ENCODE measurements around the gene LIM2.

The LIM2 gene

DNA sequence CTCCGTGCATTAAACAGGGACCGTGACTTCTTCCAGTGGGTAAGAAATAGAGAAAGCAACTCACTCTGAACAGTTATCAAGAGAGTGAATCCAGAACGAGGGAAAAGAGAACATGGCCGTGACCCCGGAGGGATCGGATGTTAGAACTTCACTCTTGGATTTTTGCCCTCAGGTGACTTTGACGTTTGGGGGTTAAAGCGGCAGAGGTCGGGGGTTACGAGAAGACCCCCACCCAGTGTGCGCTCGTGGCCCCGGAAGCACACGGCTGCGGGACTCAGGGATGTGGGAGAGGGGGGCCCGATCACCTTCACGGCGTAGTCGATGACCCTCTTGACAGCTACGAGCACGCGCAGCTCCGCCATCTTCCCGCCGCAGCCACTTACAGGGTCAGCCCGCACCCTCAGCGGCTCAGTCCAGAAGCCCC is 21.8 kb downstream of the LIM2 start, which contains the start of gene ETFB:
TSS of gene ETFB (minus strand) at position 424 of the 424 bp plus-strand sequence. CDS start at position 362, 62 bp downstream.
- H3K4me1 ChIP-seq (ENCODE audit: control insufficient read depth, insufficient read depth, low read length): peaks cover 10% of the 10 kb centered on the region
- POLR2A ChIA-PET: interaction anchor here (0.5 to 1.6 kb wide), 6 partner anchors 12 to 205 kb away, joined by 3 to 10 read pairs (median 5); partner anchors contain the start of genes VSIG10L and ZNF175
- no peaks in the 10 kb centered on the region; a peak in 1 of 3 replicates for H3K36me3 ChIP-seq (ENCODE audit: control insufficient read depth in 2 of 2, insufficient read depth in 1 of 2, low read length in 2 of 2)
- no peaks in the 10 kb centered on the region for H3K9me3 ChIP-seq (ENCODE audit: control insufficient read depth, insufficient read depth, low read depth, low read length)
- CTCF ChIA-PET: interaction anchor here (0.6 to 1.3 kb wide), 5 partner anchors 16 to 42 kb away, joined by 3 to 6 read pairs (median 5); no protein-coding TSS in a partner anchor
- peak within 1 kb of the TSS; percentile 85 for H3K27ac ChIP-seq (ENCODE audit: extremely low read depth, low read depth, low read length)
- H3K4me3 ChIP-seq (ENCODE audit: low read depth, low read length): peak within 1 kb of the TSS; percentile 77
- TF ChIP-seq, protein P1, sequence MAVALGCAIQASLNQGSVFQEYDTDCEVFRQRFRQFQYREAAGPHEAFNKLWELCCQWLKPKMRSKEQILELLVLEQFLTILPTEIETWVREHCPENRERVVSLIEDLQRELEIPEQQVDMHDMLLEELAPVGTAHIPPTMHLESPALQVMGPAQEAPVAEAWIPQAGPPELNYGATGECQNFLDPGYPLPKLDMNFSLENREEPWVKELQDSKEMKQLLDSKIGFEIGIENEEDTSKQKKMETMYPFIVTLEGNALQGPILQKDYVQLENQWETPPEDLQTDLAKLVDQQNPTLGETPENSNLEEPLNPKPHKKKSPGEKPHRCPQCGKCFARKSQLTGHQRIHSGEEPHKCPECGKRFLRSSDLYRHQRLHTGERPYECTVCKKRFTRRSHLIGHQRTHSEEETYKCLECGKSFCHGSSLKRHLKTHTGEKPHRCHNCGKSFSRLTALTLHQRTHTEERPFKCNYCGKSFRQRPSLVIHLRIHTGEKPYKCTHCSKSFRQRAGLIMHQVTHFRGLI (tag by site-specific recombination; IDR thresholded peaks at IDR 0.05): peak; percentile 76
- TF ChIP-seq, protein P2, sequence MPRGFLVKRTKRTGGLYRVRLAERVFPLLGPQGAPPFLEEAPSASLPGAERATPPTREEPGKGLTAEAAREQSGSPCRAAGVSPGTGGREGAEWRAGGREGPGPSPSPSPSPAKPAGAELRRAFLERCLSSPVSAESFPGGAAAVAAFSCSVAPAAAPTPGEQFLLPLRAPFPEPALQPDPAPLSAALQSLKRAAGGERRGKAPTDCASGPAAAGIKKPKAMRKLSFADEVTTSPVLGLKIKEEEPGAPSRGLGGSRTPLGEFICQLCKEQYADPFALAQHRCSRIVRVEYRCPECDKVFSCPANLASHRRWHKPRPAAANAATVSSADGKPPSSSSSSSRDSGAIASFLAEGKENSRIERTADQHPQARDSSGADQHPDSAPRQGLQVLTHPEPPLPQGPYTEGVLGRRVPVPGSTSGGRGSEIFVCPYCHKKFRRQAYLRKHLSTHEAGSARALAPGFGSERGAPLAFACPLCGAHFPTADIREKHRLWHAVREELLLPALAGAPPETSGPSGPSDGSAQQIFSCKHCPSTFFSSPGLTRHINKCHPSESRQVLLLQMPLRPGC (tag by site-specific recombination; IDR thresholded peaks at IDR 0.05): 0 out of 2 replicates have a peak, but pooled peaks have one; percentile 18
- TF ChIP-seq ZSCAN30 (tag by site-specific recombination; IDR thresholded peaks at IDR 0.05) (peak; percentile 35; the same call in 1 of the 2 replicates), GLI4 (tag by site-specific recombination; IDR thresholded peaks at IDR 0.05) (0 out of 2 replicates have a peak, but pooled peaks have one; percentile 28), BCL11B (tag by site-specific recombination; IDR thresholded peaks at IDR 0.05; ENCODE audit: low read depth) (no peak), ZBTB7A (tag by site-specific recombination; IDR thresholded peaks at IDR 0.05; ENCODE audit: low read depth) (peak; percentile 45; the same call in 1 of the 2 replicates), ZBTB20 (tag by site-specific recombination; IDR thresholded peaks at IDR 0.05) (0 out of 2 replicates have a peak, but pooled peaks have one; percentile 7), SP2 (tag by site-specific recombination; IDR thresholded peaks at IDR 0.05) (no peak), PRDM1 (tag by site-specific recombination; IDR thresholded peaks at IDR 0.05) (peak; percentile 64; the same call in 1 of the 2 replicates), YY2 (tag by site-specific recombination; IDR thresholded peaks at IDR 0.05) (peak; percentile 57; the same call in 1 of the 2 replicates), OSR2 (tag by site-specific recombination; IDR thresholded peaks at IDR 0.05) (peak; percentile 16; the same call in 1 of the 2 replicates), ZFHX2 (tag by site-specific recombination; conservative IDR thresholded peaks at IDR 0.05) (no peak), ZNF791 (tag by site-specific recombination; IDR thresholded peaks at IDR 0.05) (no peak), ZNF341 (tag by site-specific recombination; IDR thresholded peaks at IDR 0.05; ENCODE audit: low read depth) (no peak), ZBTB48 (tag by site-specific recombination; IDR thresholded peaks at IDR 0.05) (peak; percentile 33; the same call in 1 of the 2 replicates), EGR2 (tag by site-specific recombination; IDR thresholded peaks at IDR 0.05; ENCODE audit: low read depth) (no peak), YY1 (tag by site-specific recombination; IDR thresholded peaks at IDR 0.05) (peak; percentile 40; the same call in 1 of the 2 replicates), ZNF214 (tag by site-specific recombination; IDR thresholded peaks at IDR 0.05; ENCODE audit: borderline replicate concordance) (no peak)
- TF ChIP-seq, protein P3, sequence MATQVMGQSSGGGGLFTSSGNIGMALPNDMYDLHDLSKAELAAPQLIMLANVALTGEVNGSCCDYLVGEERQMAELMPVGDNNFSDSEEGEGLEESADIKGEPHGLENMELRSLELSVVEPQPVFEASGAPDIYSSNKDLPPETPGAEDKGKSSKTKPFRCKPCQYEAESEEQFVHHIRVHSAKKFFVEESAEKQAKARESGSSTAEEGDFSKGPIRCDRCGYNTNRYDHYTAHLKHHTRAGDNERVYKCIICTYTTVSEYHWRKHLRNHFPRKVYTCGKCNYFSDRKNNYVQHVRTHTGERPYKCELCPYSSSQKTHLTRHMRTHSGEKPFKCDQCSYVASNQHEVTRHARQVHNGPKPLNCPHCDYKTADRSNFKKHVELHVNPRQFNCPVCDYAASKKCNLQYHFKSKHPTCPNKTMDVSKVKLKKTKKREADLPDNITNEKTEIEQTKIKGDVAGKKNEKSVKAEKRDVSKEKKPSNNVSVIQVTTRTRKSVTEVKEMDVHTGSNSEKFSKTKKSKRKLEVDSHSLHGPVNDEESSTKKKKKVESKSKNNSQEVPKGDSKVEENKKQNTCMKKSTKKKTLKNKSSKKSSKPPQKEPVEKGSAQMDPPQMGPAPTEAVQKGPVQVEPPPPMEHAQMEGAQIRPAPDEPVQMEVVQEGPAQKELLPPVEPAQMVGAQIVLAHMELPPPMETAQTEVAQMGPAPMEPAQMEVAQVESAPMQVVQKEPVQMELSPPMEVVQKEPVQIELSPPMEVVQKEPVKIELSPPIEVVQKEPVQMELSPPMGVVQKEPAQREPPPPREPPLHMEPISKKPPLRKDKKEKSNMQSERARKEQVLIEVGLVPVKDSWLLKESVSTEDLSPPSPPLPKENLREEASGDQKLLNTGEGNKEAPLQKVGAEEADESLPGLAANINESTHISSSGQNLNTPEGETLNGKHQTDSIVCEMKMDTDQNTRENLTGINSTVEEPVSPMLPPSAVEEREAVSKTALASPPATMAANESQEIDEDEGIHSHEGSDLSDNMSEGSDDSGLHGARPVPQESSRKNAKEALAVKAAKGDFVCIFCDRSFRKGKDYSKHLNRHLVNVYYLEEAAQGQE (tag by site-specific recombination; IDR thresholded peaks at IDR 0.05): 0 out of 2 replicates have a peak, but pooled peaks have one; percentile 25
- TF ChIP-seq, protein P4, sequence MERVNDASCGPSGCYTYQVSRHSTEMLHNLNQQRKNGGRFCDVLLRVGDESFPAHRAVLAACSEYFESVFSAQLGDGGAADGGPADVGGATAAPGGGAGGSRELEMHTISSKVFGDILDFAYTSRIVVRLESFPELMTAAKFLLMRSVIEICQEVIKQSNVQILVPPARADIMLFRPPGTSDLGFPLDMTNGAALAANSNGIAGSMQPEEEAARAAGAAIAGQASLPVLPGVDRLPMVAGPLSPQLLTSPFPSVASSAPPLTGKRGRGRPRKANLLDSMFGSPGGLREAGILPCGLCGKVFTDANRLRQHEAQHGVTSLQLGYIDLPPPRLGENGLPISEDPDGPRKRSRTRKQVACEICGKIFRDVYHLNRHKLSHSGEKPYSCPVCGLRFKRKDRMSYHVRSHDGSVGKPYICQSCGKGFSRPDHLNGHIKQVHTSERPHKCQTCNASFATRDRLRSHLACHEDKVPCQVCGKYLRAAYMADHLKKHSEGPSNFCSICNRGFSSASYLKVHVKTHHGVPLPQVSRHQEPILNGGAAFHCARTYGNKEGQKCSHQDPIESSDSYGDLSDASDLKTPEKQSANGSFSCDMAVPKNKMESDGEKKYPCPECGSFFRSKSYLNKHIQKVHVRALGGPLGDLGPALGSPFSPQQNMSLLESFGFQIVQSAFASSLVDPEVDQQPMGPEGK (tag by site-specific recombination; IDR thresholded peaks at IDR 0.05): peak; percentile 43
- TF ChIP-seq, protein P5, sequence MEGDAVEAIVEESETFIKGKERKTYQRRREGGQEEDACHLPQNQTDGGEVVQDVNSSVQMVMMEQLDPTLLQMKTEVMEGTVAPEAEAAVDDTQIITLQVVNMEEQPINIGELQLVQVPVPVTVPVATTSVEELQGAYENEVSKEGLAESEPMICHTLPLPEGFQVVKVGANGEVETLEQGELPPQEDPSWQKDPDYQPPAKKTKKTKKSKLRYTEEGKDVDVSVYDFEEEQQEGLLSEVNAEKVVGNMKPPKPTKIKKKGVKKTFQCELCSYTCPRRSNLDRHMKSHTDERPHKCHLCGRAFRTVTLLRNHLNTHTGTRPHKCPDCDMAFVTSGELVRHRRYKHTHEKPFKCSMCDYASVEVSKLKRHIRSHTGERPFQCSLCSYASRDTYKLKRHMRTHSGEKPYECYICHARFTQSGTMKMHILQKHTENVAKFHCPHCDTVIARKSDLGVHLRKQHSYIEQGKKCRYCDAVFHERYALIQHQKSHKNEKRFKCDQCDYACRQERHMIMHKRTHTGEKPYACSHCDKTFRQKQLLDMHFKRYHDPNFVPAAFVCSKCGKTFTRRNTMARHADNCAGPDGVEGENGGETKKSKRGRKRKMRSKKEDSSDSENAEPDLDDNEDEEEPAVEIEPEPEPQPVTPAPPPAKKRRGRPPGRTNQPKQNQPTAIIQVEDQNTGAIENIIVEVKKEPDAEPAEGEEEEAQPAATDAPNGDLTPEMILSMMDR (tag by site-specific recombination; IDR thresholded peaks at IDR 0.05): peak; percentile 3; the same call in 1 of the 2 replicates
- TF ChIP-seq, protein P6, sequence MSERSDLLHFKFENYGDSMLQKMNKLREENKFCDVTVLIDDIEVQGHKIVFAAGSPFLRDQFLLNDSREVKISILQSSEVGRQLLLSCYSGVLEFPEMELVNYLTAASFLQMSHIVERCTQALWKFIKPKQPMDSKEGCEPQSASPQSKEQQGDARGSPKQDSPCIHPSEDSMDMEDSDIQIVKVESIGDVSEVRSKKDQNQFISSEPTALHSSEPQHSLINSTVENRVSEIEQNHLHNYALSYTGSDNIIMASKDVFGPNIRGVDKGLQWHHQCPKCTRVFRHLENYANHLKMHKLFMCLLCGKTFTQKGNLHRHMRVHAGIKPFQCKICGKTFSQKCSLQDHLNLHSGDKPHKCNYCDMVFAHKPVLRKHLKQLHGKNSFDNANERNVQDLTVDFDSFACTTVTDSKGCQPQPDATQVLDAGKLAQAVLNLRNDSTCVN (tag by site-specific recombination; optimal IDR thresholded peaks at IDR 0.05): peak; percentile 63

All from HEK293 (cell line).